K562 (cell line): Measurements from ENCODE around the gene PSPC1. TPM values are rescaled to one million over a fixed set of nuclear protein-coding genes. Genes with fewer than 3 reads are reported as not detected.

ENCODE experiments used
- HNRNPUL1 ChIP-seq: fragments of 200-400 bp; formaldehyde crosslinking; IDR thresholded peaks from 2 replicates; pipeline ENCODE4 v1.6.1; 2017; ENCODE audit warnings: low read length
- MCM5 ChIP-seq: fragments of 450-650 bp; IDR thresholded peaks from 2 replicates; pipeline ENCODE4 v1.6.1; 2016; ENCODE audit warnings: low read depth
- ZNF507 ChIP-seq: conservative IDR thresholded peaks from 2 replicates; pipeline ENCODE4 v1.6.1; 2017; ENCODE audit warnings: missing genetic modification characterization, missing compliant biosample characterization
- ZNF830 ChIP-seq: fragments of 250-450 bp; sonication (Bioruptor Pico); IDR thresholded peaks from 2 replicates; pipeline ENCODE4 v1.5.0; 2021; ENCODE audit warnings: mild to moderate bottlenecking
- polyA plus RNA-seq, 8 experiments: library from polyadenylated mRNA; depleted of rRNA in 4 of 8; stranded (reverse) in 5 of 8; unstranded in 3 of 8; fragments of >200 nt; fragmentation: Nextera tagmentation in 2 of 8; fragmentation: Illumina TruSeq in 1 of 8; extraction: Ambion mirVana in 2 of 8; extraction: Trizol in 1 of 8; gene quantifications; 2 replicates each; pipeline versions ENCODE4 v1.2.1 to v1.2.3, GENCODE V29; 2011 to 2014; ENCODE audit warnings: inconsistent platforms in 1 of 8, missing spikeins in 1 of 8
- total RNA-seq, 7 experiments: library from RNA; depleted of rRNA in 6 of 7; stranded (reverse); fragments of >200 nt in 6 of 7; fragmentation: Illumina TruSeq in 2 of 7; extraction: Trizol in 2 of 7; gene quantifications; 2 replicates each; pipeline versions ENCODE4 v1.2.1 to v1.2.3, GENCODE V29; 2011 to 2021; ENCODE audit warnings: low replicate concordance in 1 of 7
- TF ChIP-seq, protein P1 (sequence below): fragments of 250-450 bp; sonication (Bioruptor Pico); IDR thresholded peaks from 2 replicates; pipeline ENCODE4 v1.4.0; 2020
- TF ChIP-seq, protein P2 (sequence below): IDR thresholded peaks from 2 replicates; pipeline ENCODE4 v1.6.1; 2011; ENCODE audit warnings: borderline replicate concordance, low read depth, mild to moderate bottlenecking, moderate library complexity, low read length; ENCODE audit not compliant: insufficient read depth, poor library complexity, severe bottlenecking

The PSPC1 gene
- total and polyA plus RNA-seq, 9 of the 15 experiments (the other 6 are each of a cell fraction or from before 2014, with no cell fraction given) = 8.6 to 60.4 (median 42.4) TPM

DNA sequence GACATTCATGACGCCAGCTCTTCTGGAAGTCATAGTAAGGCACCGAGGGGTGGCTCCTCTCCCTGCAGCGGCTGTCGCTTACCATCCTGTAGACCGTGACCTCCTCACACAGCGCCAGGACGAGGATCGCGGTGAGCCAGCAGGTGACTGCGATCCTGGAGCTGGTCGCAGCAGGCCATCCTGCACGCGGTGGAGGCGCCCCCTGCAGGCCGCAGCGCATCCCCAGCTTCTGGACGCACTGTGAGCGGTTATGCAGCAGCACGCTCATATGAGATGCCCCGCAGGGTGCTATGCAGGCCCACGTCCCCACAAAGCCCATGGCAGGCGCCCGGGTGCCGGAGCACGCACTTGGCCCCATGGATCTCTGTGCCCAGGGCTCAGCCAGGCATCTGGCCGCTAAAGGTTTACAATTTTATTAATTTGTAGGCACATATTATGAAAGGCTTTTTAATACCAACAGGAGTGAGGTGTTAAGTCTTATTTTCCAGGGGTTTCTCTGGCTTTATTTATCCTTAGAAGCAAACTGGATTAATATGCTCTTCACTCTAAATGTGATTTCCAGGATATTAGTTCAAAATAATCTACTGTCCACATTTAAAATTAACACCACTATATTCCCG, 35.6 kb upstream of the PSPC1 start (continued):
- TF ChIP-seq, protein P1, sequence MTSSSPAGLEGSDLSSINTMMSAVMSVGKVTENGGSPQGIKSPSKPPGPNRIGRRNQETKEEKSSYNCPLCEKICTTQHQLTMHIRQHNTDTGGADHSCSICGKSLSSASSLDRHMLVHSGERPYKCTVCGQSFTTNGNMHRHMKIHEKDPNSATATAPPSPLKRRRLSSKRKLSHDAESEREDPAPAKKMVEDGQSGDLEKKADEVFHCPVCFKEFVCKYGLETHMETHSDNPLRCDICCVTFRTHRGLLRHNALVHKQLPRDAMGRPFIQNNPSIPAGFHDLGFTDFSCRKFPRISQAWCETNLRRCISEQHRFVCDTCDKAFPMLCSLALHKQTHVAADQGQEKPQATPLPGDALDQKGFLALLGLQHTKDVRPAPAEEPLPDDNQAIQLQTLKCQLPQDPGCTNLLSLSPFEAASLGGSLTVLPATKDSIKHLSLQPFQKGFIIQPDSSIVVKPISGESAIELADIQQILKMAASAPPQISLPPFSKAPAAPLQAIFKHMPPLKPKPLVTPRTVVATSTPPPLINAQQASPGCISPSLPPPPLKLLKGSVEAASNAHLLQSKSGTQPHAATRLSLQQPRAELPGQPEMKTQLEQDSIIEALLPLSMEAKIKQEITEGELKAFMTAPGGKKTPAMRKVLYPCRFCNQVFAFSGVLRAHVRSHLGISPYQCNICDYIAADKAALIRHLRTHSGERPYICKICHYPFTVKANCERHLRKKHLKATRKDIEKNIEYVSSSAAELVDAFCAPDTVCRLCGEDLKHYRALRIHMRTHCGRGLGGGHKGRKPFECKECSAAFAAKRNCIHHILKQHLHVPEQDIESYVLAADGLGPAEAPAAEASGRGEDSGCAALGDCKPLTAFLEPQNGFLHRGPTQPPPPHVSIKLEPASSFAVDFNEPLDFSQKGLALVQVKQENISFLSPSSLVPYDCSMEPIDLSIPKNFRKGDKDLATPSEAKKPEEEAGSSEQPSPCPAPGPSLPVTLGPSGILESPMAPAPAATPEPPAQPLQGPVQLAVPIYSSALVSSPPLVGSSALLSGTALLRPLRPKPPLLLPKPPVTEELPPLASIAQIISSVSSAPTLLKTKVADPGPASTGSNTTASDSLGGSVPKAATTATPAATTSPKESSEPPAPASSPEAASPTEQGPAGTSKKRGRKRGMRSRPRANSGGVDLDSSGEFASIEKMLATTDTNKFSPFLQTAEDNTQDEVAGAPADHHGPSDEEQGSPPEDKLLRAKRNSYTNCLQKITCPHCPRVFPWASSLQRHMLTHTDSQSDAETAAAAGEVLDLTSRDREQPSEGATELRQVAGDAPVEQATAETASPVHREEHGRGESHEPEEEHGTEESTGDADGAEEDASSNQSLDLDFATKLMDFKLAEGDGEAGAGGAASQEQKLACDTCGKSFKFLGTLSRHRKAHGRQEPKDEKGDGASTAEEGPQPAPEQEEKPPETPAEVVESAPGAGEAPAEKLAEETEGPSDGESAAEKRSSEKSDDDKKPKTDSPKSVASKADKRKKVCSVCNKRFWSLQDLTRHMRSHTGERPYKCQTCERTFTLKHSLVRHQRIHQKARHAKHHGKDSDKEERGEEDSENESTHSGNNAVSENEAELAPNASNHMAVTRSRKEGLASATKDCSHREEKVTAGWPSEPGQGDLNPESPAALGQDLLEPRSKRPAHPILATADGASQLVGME = no peak
- TF ChIP-seq, protein P2, sequence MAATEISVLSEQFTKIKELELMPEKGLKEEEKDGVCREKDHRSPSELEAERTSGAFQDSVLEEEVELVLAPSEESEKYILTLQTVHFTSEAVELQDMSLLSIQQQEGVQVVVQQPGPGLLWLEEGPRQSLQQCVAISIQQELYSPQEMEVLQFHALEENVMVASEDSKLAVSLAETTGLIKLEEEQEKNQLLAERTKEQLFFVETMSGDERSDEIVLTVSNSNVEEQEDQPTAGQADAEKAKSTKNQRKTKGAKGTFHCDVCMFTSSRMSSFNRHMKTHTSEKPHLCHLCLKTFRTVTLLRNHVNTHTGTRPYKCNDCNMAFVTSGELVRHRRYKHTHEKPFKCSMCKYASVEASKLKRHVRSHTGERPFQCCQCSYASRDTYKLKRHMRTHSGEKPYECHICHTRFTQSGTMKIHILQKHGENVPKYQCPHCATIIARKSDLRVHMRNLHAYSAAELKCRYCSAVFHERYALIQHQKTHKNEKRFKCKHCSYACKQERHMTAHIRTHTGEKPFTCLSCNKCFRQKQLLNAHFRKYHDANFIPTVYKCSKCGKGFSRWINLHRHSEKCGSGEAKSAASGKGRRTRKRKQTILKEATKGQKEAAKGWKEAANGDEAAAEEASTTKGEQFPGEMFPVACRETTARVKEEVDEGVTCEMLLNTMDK = peak; percentile 64
- TF ChIP-seq HNRNPUL1 = no peak
- TF ChIP-seq ZNF507 (tag) = no peak
- TF ChIP-seq ZNF830 = no peak
- no peak for TF ChIP-seq MCM5
